HEK293 (cell line): ENCODE data around the gene MUC2.

Source experiments
- CTCF ChIA-PET: fragments of 350-600 bp; formaldehyde crosslinking; extraction: SDS; loops from one replicate; lab custom pipeline; 2021; ENCODE audit warnings: antibody characterized with exemption; lab: Yijun Ruan, JAX
- POLR2A ChIA-PET: fragments of 300-600 bp; formaldehyde crosslinking; extraction: SDS; loops from one replicate; lab custom pipeline; 2020; ENCODE audit warnings: antibody characterized with exemption, inconsistent platforms; lab: Yijun Ruan, JAX
- H3K27ac ChIP-seq: fragments of 200-500 bp; sonication (Bioruptor generic); 2 replicates; pipeline ENCODE4 v1.5.1; 2014; ENCODE audit warnings: low read depth, low read length, control low read depth, inconsistent platforms; ENCODE audit errors: extremely low read depth
- H3K36me3 ChIP-seq, 2 experiments: fragments of 200-500 bp in 1 of 2; sonication (Bioruptor generic) in 1 of 2; 1 replicate in 1 of 2; 2 replicates in 1 of 2; pipeline ENCODE4 v1.5.1; 2014 to 2017; ENCODE audit warnings: inconsistent platforms in 2 of 2, low read length in 2 of 2; ENCODE audit not compliant: control insufficient read depth in 2 of 2, insufficient read depth in 1 of 2
- H3K4me1 ChIP-seq: fragments of 200-500 bp; sonication (Bioruptor generic); 2 replicates; pipeline ENCODE4 v1.5.1; 2014; ENCODE audit warnings: mild to moderate bottlenecking, low read length, inconsistent platforms; ENCODE audit not compliant: control insufficient read depth, insufficient read depth
- H3K4me3 ChIP-seq: 2 replicates; pipeline ENCODE4 v1.5.1; 2011; ENCODE audit warnings: low read depth, mild to moderate bottlenecking, control low read depth, low read length, moderate library complexity
- H3K9me3 ChIP-seq: fragments of 200-500 bp; sonication (Bioruptor generic); 2 replicates; pipeline ENCODE4 v1.5.1; 2014; ENCODE audit warnings: low read depth, low read length, inconsistent platforms; ENCODE audit not compliant: control insufficient read depth, insufficient read depth
- GLIS1 ChIP-seq: fragments of 450-650 bp; formaldehyde crosslinking; IDR thresholded peaks from 2 replicates; pipeline ENCODE4 v1.5.1; 2016; ENCODE audit warnings: missing biosample characterization, missing genetic modification characterization
- HOXD13 ChIP-seq: sonication (generic); formaldehyde crosslinking; IDR thresholded peaks from 2 replicates; pipeline ENCODE4 v1.8.0; 2022; ENCODE audit warnings: missing genetic modification reagents, borderline replicate concordance
- SALL2 ChIP-seq: fragments of 450-650 bp; formaldehyde crosslinking; IDR thresholded peaks from 2 replicates; pipeline ENCODE4 v1.5.0; 2017; ENCODE audit warnings: missing biosample characterization, mild to moderate bottlenecking, missing genetic modification characterization, borderline replicate concordance
- SP3 ChIP-seq: fragments of 450-650 bp; formaldehyde crosslinking; IDR thresholded peaks from 2 replicates; pipeline ENCODE4 v1.5.1; 2016; ENCODE audit warnings: missing biosample characterization, missing genetic modification characterization
- ZNF324 ChIP-seq: fragments of 450-650 bp; formaldehyde crosslinking; IDR thresholded peaks from 2 replicates; pipeline ENCODE4 v1.5.1; 2016; ENCODE audit warnings: missing biosample characterization, missing genetic modification characterization
- ZNF501 ChIP-seq: fragments of 450-650 bp; formaldehyde crosslinking; IDR thresholded peaks from 2 replicates; pipeline ENCODE4 v1.5.1; 2016; ENCODE audit warnings: missing biosample characterization, missing genetic modification characterization
- ZNF518A ChIP-seq: fragments of 450-650 bp; formaldehyde crosslinking; conservative IDR thresholded peaks from 2 replicates; pipeline ENCODE4 v1.5.1; 2016; ENCODE audit warnings: low read depth, missing biosample characterization, missing genetic modification characterization
- ZNF776 ChIP-seq: fragments of 450-650 bp; formaldehyde crosslinking; IDR thresholded peaks from 2 replicates; pipeline ENCODE4 v1.5.0; 2017; ENCODE audit warnings: missing biosample characterization, missing genetic modification characterization, borderline replicate concordance
- ZNF843 ChIP-seq: fragments of 450-650 bp; formaldehyde crosslinking; IDR thresholded peaks from 2 replicates; pipeline ENCODE4 v1.5.1; 2016; ENCODE audit warnings: missing biosample characterization, missing genetic modification characterization
- TF ChIP-seq, protein P1 (sequence below): fragments of 450-650 bp; formaldehyde crosslinking; IDR thresholded peaks from 2 replicates; pipeline ENCODE4 v1.5.1; 2016; ENCODE audit warnings: missing biosample characterization, missing genetic modification characterization

MUC2 gene

GRCh38 chr11:1089738-1090599 lies 15.3 kb downstream of the MUC2 start:
- POLR2A ChIA-PET = interaction anchor here (0.6 kb wide), 1 partner anchor 245 kb away, joined by 3 read pairs; no protein-coding TSS in a partner anchor
- no peaks in the 10 kb centered on the region for H3K4me1 ChIP-seq
- no peak overlapping the region for H3K4me3 ChIP-seq
- CTCF ChIA-PET = no interaction called here
- H3K9me3 ChIP-seq = no peaks in the 10 kb centered on the region
- TF ChIP-seq, protein P1, sequence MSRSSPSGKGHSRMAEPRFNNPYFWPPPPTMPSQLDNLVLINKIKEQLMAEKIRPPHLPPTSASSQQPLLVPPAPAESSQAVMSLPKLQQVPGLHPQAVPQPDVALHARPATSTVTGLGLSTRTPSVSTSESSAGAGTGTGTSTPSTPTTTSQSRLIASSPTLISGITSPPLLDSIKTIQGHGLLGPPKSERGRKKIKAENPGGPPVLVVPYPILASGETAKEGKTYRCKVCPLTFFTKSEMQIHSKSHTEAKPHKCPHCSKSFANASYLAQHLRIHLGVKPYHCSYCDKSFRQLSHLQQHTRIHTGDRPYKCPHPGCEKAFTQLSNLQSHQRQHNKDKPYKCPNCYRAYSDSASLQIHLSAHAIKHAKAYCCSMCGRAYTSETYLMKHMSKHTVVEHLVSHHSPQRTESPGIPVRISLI (tag by site-specific recombination) = no peak
- no peaks in the 10 kb centered on the region for H3K36me3 ChIP-seq
- H3K27ac ChIP-seq = no peak overlapping the region

GRCh38 chr11:1090600-1091331 lies 16.1 kb downstream of the MUC2 start:
- no peaks in the 10 kb centered on the region for H3K36me3 ChIP-seq
- ChIA-PET POLR2A (no interaction called here), CTCF (no interaction called here)
- no peaks in the 10 kb centered on the region for H3K4me1 ChIP-seq
- H3K4me3 ChIP-seq = no peak overlapping the region
- H3K9me3 ChIP-seq = no peaks in the 10 kb centered on the region
- no peak for TF ChIP-seq ZNF501 (tag by site-specific recombination)
- no peak for TF ChIP-seq ZNF843 (tag by site-specific recombination)
- TF ChIP-seq GLIS1 (tag by site-specific recombination) = no peak
- no peak for TF ChIP-seq SP3 (tag by site-specific recombination)
- TF ChIP-seq SALL2 (tag by site-specific recombination) = no peak
- H3K27ac ChIP-seq = no peak overlapping the region

DNA sequence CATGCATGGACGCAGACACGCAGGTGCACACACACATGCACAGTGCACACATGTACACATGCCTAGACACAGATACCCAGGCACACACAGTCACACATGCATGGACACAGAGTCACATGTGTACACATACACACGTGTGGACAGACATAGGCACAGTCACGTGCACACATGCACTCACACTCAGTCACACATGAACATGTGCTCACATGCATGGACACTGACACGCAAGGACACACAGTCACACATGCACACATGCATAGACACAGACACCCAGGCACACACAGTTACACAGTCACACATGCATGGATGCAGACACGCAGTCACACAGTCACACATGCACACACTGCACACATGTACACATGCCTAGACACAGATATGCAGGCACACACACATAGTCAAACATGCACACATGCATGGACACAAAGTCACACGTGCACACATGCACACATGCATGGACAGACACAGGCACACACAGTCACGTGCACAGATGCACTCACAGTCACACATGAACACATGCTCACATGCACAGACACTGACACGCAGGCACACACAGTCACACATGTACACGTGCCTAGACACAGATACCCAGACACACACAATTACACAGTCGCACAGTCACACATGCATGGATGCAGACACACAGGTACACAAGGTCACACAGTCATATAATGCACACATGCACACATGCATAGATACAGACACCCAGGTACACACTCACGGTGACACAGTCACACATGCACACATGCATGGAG lies 16.8 kb downstream of the MUC2 start:
- Histone ChIP-seq H3K4me3 (no peak overlapping the region), H3K9me3 (no peaks in the 10 kb centered on the region), H3K27ac (no peak overlapping the region), H3K36me3 (no peaks in the 10 kb centered on the region), H3K4me1 (no peaks in the 10 kb centered on the region)
- POLR2A ChIA-PET = no interaction called here
- CTCF ChIA-PET = no interaction called here
- TF ChIP-seq ZNF776 (tag by site-specific recombination) (no peak), HOXD13 (CRISPR knock-in tag) (no peak), ZNF518A (no peak), ZNF324 (tag by site-specific recombination) (no peak)
